Mucosa of rectum (tissue), 2 donors: ENCODE data around the gene LETM1.

Experiments
- H3K27ac ChIP-seq, 2 donors: one replicate each; pipeline ENCODE4 v1.7.0; 2013; ENCODE audit warnings: inconsistent platforms in 2 of 2, low read depth in 2 of 2, low read length in 2 of 2
- H3K27me3 ChIP-seq, 2 donors: one replicate each; pipeline ENCODE4 v1.7.0; 2013; ENCODE audit warnings: low read length in 2 of 2; ENCODE audit not compliant: control insufficient read depth in 2 of 2, insufficient read depth in 2 of 2
- H3K36me3 ChIP-seq, 2 donors: one replicate each; pipeline ENCODE4 v1.7.0; 2013; ENCODE audit warnings: low read length in 2 of 2; ENCODE audit not compliant: control insufficient read depth in 2 of 2, insufficient read depth in 2 of 2
- H3K4me1 ChIP-seq, 2 donors: one replicate each; pipeline ENCODE4 v1.7.0; 2013; ENCODE audit warnings: low read length in 2 of 2, mild to moderate bottlenecking in 1 of 2; ENCODE audit not compliant: control insufficient read depth in 2 of 2, insufficient read depth in 2 of 2
- H3K4me3 ChIP-seq, 2 donors: one replicate each; pipeline ENCODE4 v1.7.0; 2013; ENCODE audit warnings: low read length in 2 of 2
- H3K9ac ChIP-seq, 2 donors: one replicate each; pipeline ENCODE4 v1.7.0; 2013; ENCODE audit warnings: low read length in 2 of 2, low read depth in 1 of 2, mild to moderate bottlenecking in 1 of 2
- H3K9me3 ChIP-seq, 2 donors: one replicate each; pipeline ENCODE4 v1.7.0; 2013; ENCODE audit warnings: low read length in 2 of 2; ENCODE audit not compliant: control insufficient read depth in 2 of 2
- donor health status: healthy.
- donor health status: Normal muscosa, but diverticular disease.

Gene LETM1

DNA sequence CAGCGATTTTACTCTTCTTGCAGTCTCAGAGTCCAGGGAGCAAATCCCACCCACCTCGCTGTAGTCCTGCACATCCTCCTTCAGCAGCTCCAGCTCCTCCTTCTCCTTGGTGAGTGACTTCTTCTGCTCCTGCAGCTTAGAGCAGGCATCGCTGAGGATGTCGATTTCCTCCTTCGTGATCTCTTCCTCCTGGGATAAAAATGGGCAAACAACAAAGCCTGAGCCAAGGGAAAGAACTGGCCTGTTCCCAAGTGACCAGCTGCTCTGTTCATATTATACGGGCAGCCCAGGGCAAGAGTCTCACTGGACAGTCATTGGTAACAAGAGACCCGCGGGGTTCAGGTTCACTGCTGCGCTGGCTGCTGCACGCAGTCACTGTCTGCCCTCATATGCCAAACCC, 36.7 kb downstream of the LETM1 start:
- H3K4me3 ChIP-seq = no peak overlapping the region
- no peaks in the 10 kb centered on the region for H3K9me3 ChIP-seq
- no peak overlapping the region for H3K9ac ChIP-seq
- H3K4me1 ChIP-seq = no peaks in the 10 kb centered on the region
- peaks cover 67 to 75% of the 10 kb centered on the region in 2 donors for H3K36me3 ChIP-seq
- no peaks in the 10 kb centered on the region for H3K27me3 ChIP-seq
- H3K27ac ChIP-seq = no peak overlapping the region

DNA sequence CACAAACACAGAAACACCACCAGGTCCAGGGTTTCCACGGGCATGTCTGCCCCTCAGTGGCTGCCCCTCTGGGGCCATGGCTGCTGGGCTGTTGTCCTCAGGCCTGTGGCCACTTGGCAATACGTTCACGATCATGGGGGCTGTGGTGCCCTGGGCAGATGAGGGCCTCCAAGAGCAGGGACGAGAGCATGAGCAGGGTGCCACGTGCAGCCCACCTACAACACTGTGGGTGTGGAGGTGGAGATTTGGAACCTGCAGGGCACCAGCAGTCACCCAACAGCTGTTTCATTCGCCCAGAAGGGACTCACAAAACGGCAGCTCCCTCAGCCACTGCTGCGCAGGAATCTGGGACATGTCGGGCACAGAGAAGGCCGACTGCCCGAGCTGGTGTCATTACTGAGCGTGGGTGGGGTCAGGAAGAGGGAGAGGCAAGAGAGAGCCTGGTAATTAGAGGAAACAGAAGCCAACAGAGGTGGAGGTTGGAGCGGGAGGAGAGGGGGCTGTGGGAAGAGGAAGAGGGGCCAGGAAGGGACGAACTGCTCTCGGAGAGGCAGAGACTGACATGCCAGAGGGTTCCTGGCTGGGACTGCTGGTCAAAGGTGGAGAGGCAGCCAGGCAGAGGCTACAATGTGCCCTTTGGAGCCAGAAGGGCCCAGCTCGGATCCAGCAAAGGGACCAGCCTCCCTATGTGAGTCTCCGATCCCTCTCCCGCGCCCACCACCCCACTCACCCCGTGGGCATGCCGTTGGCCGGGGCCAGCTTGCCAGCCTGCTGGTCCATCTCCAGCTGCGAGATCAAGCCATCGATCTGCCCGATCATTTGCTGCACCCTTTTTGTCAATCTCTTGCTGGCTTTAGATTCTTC, 39.7 kb downstream of the LETM1 start:
- Histone ChIP-seq H3K9ac (no peak overlapping the region), H3K36me3 (peaks cover 61 to 72% of the 10 kb centered on the region in 2 donors), H3K4me3 (no peak overlapping the region), H3K9me3 (no peaks in the 10 kb centered on the region), H3K27ac (no peak overlapping the region), H3K27me3 (no peaks in the 10 kb centered on the region), H3K4me1 (no peaks in the 10 kb centered on the region)

DNA sequence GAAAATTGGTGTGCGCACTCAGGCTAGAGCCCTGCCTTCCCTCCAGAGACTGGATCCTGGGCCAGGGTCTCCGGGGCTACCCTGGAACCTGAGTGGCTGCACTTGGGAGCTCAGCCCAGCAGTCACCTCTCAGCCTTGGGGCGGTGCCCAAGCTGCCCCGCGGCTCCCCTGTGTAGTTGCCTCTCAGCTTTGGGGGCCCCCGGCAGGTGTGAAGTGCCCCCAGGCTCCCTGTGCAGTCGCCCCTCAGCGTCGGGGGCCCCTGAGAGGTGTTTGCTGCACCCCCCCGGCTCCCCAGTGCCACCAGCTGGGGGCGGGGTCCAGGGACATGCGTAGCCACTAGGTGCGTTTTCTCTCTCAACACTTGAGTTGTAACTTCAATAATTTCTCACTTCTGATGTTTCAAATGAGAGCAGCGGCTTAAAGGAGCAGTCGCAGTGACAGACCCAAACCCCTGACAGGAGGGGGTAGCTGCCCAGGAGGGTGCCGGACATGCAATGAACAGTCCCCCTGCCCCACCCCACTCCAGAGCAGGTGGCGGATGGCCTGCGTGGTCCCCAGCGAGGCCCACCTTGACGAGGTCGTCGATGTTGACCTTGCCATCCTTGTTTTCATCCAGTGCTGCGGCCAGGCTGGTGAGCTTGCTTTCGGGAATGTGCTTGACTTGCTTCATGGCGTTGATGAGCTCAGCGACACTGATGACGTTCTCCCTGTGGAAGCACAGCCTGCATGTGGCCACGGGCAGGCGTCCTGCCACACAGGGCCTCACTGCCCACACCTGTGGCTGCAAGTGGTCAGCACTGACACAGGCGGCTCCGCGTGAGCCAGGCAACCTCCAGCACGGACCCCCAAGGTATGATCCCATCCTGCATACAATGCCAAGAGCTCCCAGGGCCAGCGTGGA, 40.6 kb downstream of the LETM1 start:
- no peaks in the 10 kb centered on the region for H3K4me1 ChIP-seq
- H3K9ac ChIP-seq = no peak overlapping the region
- no peak overlapping the region for H3K4me3 ChIP-seq
- no peak overlapping the region for H3K27ac ChIP-seq
- no peaks in the 10 kb centered on the region for H3K9me3 ChIP-seq
- peaks cover 59 to 70% of the 10 kb centered on the region in 2 donors for H3K36me3 ChIP-seq
- H3K27me3 ChIP-seq = no peaks in the 10 kb centered on the region

DNA sequence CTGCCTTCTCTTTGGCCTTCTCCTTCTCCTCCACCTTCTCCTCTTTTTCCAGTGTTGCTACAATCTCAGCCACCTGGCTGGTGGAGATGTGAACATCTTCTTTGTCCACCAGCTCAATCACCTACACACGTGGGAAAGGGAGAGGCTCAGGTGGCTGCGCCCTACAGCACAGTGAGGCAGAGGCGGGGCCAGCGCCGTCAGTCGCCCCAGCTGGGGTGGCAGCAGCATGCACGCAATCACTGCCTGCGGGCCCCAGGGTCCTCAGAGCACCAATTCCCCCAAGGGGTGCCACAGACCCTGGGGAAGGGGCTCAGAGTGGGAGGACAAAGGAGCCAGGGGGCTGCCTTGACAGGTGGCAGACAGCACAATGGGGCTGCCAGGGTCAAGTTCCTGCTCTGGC, 41.5 kb downstream of the LETM1 start:
- Histone ChIP-seq H3K27me3 (no peaks in the 10 kb centered on the region), H3K27ac (no peak overlapping the region), H3K9me3 (no peaks in the 10 kb centered on the region), H3K9ac (no peak overlapping the region), H3K4me3 (no peak overlapping the region), H3K4me1 (peaks cover 0 to 7% of the 10 kb centered on the region in 2 donors), H3K36me3 (peaks cover 54 to 61% of the 10 kb centered on the region in 2 donors)

DNA sequence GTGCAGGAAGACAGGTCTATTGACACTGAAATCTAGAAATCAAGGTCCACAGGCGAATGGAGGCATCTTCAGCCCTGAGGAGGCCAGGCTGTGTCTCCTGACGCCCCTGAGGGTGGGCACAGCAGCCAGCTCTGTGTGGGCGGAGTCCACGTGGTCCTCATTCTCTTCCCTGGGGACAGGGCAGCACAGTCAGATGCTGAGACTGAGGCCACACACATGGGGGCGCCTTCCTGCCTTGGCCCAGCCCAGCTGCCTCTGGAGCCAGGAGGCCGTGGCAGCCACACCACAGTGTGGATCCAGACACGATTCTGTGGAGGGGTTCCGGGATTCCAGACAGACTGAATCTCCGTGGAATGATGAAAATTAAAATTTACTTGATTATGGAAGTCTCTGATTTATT, 42.0 kb downstream of the LETM1 start:
- no peaks in the 10 kb centered on the region for H3K9me3 ChIP-seq
- H3K9ac ChIP-seq = no peak overlapping the region
- H3K4me3 ChIP-seq = no peak overlapping the region
- peaks cover 49 to 57% of the 10 kb centered on the region in 2 donors for H3K36me3 ChIP-seq
- peaks cover 0 to 9% of the 10 kb centered on the region in 2 donors for H3K4me1 ChIP-seq
- no peaks in the 10 kb centered on the region for H3K27me3 ChIP-seq
- no peak overlapping the region for H3K27ac ChIP-seq

DNA sequence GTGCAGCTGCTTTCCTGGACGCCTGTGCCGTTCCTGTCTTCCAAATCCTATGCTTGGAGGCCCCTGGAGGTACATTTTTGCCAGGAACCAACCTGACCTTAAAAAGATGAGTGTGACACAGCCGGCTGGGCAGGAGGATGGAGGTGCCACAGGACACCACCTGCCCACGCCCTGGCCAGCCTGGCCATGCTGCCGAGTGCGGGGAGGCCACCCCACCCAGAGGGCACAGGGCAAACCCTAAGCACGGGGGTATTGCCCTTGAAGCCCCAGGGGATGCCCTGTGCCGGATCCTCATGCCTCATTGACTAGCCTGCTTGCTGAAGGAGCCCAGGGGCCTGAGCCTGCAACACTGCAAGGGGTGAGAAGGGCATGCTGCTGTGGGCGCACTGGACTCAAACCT, 42.7 kb downstream of the LETM1 start:
- Histone ChIP-seq H3K36me3 (peaks cover 45 to 52% of the 10 kb centered on the region in 2 donors), H3K4me1 (peaks cover 0 to 14% of the 10 kb centered on the region in 2 donors), H3K9ac (no peak overlapping the region)

DNA sequence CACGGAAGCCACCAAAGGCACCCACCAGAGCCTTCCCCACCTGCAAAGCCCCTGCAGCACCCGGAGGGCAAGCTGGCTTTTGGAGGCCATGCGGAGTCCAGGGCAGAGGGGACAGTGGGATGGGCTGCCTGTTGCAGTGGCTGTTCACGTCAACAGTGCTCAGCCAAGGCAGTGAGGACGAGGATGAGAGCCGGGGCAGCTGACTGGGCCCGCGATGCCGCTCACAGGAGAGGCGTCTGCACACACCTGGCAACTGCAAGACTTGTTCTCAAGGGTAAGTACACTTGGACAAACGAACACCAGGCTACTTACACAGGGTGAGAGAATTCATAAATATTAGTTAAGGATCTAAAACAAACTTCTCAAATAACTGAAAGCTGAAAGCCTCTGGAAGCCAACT, 43.2 kb downstream of the LETM1 start:
- Histone ChIP-seq H3K4me1 (peaks cover 0 to 17% of the 10 kb centered on the region in 2 donors), H3K36me3 (peaks cover 41 to 48% of the 10 kb centered on the region in 2 donors), H3K9ac (no peak overlapping the region), H3K4me3 (no peak overlapping the region), H3K27me3 (no peaks in the 10 kb centered on the region), H3K27ac (no peak overlapping the region), H3K9me3 (no peaks in the 10 kb centered on the region)

More for the DNA sequence above, 42.7 kb downstream of the LETM1 start:
- Histone ChIP-seq H3K9me3 (no peaks in the 10 kb centered on the region), H3K27ac (no peak overlapping the region), H3K4me3 (no peak overlapping the region), H3K27me3 (no peaks in the 10 kb centered on the region)

DNA sequence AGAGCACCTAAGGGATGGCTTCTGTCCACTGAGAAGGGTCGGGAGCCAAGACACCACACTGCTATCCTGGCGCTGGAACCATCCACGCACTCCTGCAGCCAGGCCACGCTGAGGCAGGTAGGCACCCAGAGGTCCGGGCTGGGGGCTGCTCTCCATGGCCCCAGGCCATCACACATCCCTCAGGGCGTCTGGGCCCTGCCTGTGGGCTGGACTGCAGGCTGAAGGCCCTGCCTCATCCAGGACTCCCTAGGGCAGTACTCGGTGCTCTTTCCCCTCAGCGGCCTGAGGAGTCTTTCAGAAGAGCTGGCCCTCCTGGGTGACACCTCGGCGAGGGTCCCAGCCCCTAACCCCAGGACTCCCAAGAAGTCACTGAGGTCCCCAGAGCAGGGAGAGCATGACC, 45.2 kb downstream of the LETM1 start:
- Histone ChIP-seq H3K4me1 (peaks cover 0 to 17% of the 10 kb centered on the region in 2 donors), H3K9me3 (no peaks in the 10 kb centered on the region), H3K27ac (no peak overlapping the region), H3K4me3 (no peak overlapping the region), H3K27me3 (no peaks in the 10 kb centered on the region), H3K36me3 (peaks cover 30 to 32% of the 10 kb centered on the region in 2 donors), H3K9ac (no peak overlapping the region)

DNA sequence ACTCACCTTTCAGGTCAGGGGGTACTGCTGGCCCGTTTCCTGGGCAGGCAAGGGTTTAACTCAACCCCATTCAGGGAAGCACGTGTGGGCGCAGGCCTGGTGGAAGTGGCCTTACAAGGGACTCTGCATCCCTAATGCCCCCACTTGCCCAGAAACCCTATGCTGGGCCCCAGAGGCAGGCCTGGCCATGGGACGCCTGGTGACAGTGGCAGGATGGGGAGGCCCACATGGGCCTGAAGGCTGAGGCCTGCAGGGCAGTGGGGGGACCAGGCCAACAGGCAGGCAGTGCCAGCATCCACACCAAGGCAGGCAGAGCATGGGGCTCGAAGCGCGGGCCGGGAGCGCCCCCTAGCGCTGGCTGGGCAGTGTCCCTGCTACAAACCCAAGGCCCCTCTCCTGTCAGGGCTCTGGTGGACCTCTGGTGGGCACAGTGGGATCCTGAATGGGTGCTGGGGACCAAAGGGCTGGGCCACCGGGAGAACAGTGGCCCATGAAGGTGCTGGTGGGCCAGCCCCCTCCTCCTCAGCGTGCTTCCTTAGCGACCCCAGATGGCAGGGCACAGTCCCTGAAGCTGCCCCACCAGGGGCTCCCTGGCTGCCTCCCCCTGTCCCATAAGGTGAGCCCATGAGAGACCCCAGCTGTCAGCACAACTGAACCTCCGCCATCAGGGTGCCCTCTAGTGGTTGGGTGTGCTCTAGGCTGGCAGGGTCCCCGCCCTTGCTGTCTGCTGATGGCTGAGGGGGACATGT, 46.0 kb downstream of the LETM1 start:
- Histone ChIP-seq H3K36me3 (peaks cover 25 to 27% of the 10 kb centered on the region in 2 donors), H3K9ac (no peak overlapping the region)

More for the DNA sequence above, 46.0 kb downstream of the LETM1 start:
- H3K9me3 ChIP-seq = no peaks in the 10 kb centered on the region
- H3K4me3 ChIP-seq = no peak overlapping the region
- no peaks in the 10 kb centered on the region for H3K27me3 ChIP-seq
- no peak overlapping the region for H3K27ac ChIP-seq
- H3K4me1 ChIP-seq = peaks cover 0 to 17% of the 10 kb centered on the region in 2 donors
